BE2C (cell line): ENCODE results near the gene KRTAP4-2. TPM values are rescaled to one million over a fixed set of nuclear protein-coding genes. Genes with fewer than 3 reads are reported as not detected.
"Not testable (repeated sequence)": the region's sequence is repeated elsewhere in the genome, so short reads cannot be mapped to it uniquely, and the experiment has no call there.

Source experiments
- DNase-seq: peaks from one replicate; pipeline ENCODE4 v3.0.0-alpha.2; 2020
- H3K27me3 ChIP-seq: fragments of 250-450 bp; sonication (Bioruptor Pico); 2 replicates; pipeline ENCODE4 v1.5.1; 2020; ENCODE audit warnings: mild to moderate bottlenecking
- H3K36me3 ChIP-seq: fragments of 250-450 bp; sonication (Bioruptor Pico); 2 replicates; pipeline ENCODE4 v1.5.1; 2020; ENCODE audit warnings: mild to moderate bottlenecking
- H3K4me1 ChIP-seq: fragments of 250-450 bp; sonication (Bioruptor Pico); 2 replicates; pipeline ENCODE4 v1.5.1; 2020
- H3K4me3 ChIP-seq: 2 replicates; pipeline ENCODE4 v1.5.1; 2011; ENCODE audit warnings: low read depth, low read length
- H3K9me3 ChIP-seq: fragments of 250-450 bp; sonication (Bioruptor Pico); 2 replicates; pipeline ENCODE4 v1.5.1; 2020
- polyA plus RNA-seq: library from polyadenylated mRNA; unstranded; fragments of >200 nt; gene quantifications from one replicate; pipeline ENCODE4 v1.2.1, GENCODE V29; 2012; ENCODE audit warnings: low read depth, missing spikeins; ENCODE audit not compliant: insufficient read length, insufficient read depth
- TF ChIP-seq, protein P1 (sequence below): IDR thresholded peaks from 2 replicates; pipeline ENCODE4 v1.5.1; 2012; ENCODE audit warnings: mild to moderate bottlenecking, low read depth, low read length

The KRTAP4-2 gene
- not detected for polyA plus RNA-seq

- TF ChIP-seq, protein P1, sequence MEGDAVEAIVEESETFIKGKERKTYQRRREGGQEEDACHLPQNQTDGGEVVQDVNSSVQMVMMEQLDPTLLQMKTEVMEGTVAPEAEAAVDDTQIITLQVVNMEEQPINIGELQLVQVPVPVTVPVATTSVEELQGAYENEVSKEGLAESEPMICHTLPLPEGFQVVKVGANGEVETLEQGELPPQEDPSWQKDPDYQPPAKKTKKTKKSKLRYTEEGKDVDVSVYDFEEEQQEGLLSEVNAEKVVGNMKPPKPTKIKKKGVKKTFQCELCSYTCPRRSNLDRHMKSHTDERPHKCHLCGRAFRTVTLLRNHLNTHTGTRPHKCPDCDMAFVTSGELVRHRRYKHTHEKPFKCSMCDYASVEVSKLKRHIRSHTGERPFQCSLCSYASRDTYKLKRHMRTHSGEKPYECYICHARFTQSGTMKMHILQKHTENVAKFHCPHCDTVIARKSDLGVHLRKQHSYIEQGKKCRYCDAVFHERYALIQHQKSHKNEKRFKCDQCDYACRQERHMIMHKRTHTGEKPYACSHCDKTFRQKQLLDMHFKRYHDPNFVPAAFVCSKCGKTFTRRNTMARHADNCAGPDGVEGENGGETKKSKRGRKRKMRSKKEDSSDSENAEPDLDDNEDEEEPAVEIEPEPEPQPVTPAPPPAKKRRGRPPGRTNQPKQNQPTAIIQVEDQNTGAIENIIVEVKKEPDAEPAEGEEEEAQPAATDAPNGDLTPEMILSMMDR = no peak
- H3K27me3 ChIP-seq = peaks cover 44% of the 10 kb centered on the region
Measured at GRCh38 chr17:41177727-41178271, at the start of gene KRTAP4-2. TSS of gene KRTAP4-2 (minus strand) at chr17:41178221. CDS start at chr17:41178164, 57 bp downstream.

DNA sequence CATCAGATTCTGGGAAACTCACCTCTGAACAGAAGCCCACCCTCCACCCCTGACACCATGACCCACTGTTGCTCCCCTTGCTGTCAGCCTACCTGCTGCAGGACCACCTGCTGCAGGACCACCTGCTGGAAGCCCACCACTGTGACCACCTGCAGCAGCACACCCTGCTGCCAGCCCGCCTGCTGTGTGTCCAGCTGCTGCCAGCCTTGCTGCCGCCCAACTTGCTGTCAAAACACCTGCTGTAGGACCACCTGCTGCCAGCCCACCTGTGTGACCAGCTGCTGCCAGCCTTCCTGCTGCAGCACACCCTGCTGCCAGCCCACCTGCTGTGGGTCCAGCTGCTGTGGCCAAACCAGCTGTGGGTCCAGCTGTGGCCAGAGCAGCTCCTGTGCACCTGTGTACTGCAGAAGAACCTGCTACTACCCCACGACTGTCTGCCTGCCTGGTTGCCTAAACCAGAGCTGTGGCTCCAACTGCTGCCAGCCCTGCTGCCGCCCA, 48.6 kb upstream of the KRTAP4-2 start, which contains the start of gene KRTAP9-2:
TSS of gene KRTAP9-2 (plus strand) at position 51 of the 498 bp plus-strand sequence. CDS start at position 58, 7 bp downstream.
- H3K36me3 ChIP-seq, H3K4me3 ChIP-seq, H3K4me1 ChIP-seq, H3K9me3 ChIP-seq, DNase-seq: not testable (repeated sequence)
- H3K27me3 ChIP-seq = peaks cover 45% of the 10 kb centered on the region

More at GRCh38 chr17:41177727-41178271, at the start of gene KRTAP4-2:
- no peak for DNase-seq
- Histone ChIP-seq H3K4me3 (no peak within 1 kb of the TSS), H3K36me3 (no peaks in the 10 kb centered on the region), H3K4me1 (no peaks in the 10 kb centered on the region), H3K9me3 (no peaks in the 10 kb centered on the region; the same call in 1 of the 2 replicates)

GRCh38 chr17:41226051-41226450, 48.0 kb upstream of the KRTAP4-2 start:
- Histone ChIP-seq H3K9me3 (no peaks in the 10 kb centered on the region), H3K4me1 (no peaks in the 10 kb centered on the region), H3K36me3 (no peaks in the 10 kb centered on the region), H3K27me3 (peaks cover 41% of the 10 kb centered on the region), H3K4me3 (no peak overlapping the region)
- TF ChIP-seq, protein P1 = no peak
- no peak for DNase-seq

DNA sequence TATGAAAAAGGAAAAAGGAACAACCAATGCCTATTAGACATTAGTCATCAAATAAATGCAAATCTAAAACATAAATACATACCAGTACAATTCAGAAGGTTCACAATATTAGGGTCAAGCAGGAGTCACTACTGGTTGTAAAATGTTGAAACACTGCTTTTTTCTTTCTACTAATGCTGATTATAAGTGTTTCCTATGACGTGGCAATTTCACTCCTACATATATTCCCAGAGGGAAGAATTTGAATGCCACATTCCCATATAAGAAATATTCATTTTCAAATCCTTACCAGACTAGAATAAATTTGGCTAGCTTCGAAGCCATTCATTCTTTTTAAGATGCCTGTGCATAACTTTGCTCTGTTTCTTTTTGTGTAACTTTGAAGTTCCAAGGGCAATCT, 45.8 kb upstream of the KRTAP4-2 start:
- H3K4me3 ChIP-seq = no peak overlapping the region
- no peaks in the 10 kb centered on the region for H3K9me3 ChIP-seq
- no peaks in the 10 kb centered on the region for H3K4me1 ChIP-seq
- no peak for DNase-seq
- TF ChIP-seq, protein P1 = no peak
- peaks cover 39% of the 10 kb centered on the region for H3K27me3 ChIP-seq
- no peaks in the 10 kb centered on the region for H3K36me3 ChIP-seq

DNA sequence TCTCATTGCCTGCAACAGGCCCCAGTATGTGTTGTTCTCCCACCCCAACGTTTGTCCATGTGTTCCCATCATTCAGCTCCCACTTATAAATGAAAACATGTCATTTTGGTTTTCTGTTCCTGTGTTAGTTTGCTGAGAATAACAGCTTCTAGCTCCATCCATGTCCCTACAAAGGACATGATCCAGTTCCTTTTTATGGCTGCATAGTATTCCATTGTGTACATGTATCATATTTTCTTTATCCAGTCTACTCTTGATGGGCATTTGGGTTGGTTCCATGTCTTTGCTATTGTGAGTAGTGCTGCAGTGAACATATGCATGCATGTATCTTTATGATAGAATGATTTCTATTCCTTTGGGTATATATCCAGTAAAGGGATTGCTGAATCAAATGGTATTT, 37.7 kb upstream of the KRTAP4-2 start:
- Histone ChIP-seq H3K4me3 (no peak overlapping the region), H3K9me3 (no peaks in the 10 kb centered on the region), H3K36me3 (no peaks in the 10 kb centered on the region), H3K27me3 (peaks cover 43% of the 10 kb centered on the region), H3K4me1 (no peaks in the 10 kb centered on the region)
- TF ChIP-seq, protein P1 = no peak
- no peak for DNase-seq

- no peaks in the 10 kb centered on the region for H3K4me1 ChIP-seq
- no peaks in the 10 kb centered on the region for H3K36me3 ChIP-seq
- no peaks in the 10 kb centered on the region for H3K9me3 ChIP-seq
- no peak for DNase-seq
- peaks cover 50% of the 10 kb centered on the region for H3K27me3 ChIP-seq
- TF ChIP-seq, protein P1 = no peak
- no peak overlapping the region for H3K4me3 ChIP-seq
Measured at GRCh38 chr17:41212524-41213169, 34.6 kb upstream of the KRTAP4-2 start.
